Chondrocyte (in vitro differentiated cells): Measurements from ENCODE around the gene SAYSD1. TPM values are rescaled to one million over a fixed set of nuclear protein-coding genes. Genes with fewer than 3 reads are reported as not detected.

Experiments used
- DNase-seq: peaks from one replicate; pipeline ENCODE4 v3.0.0; 2021; ENCODE audit warnings: mixed read lengths, low spot score
- H3K27ac Mint-ChIP-seq: one replicate; pipeline ENCODE4 v1.8.0; 2021; ENCODE audit warnings: mild to moderate bottlenecking, moderate library complexity, mixed read lengths; ENCODE audit not compliant: unreplicated experiment
- H3K27me3 Mint-ChIP-seq: 2 replicates; pipeline ENCODE4 v1.8.0; 2021; ENCODE audit warnings: low read depth, mixed read lengths
- H3K36me3 Mint-ChIP-seq: 2 replicates; pipeline ENCODE4 v1.8.0; 2021; ENCODE audit warnings: low read depth, mixed read lengths
- H3K4me1 Mint-ChIP-seq: 2 replicates; pipeline ENCODE4 v1.8.0; 2021; ENCODE audit warnings: low read depth, mild to moderate bottlenecking, mixed read lengths
- H3K4me3 Mint-ChIP-seq: one replicate; pipeline ENCODE4 v1.8.0; 2021; ENCODE audit warnings: mild to moderate bottlenecking, moderate library complexity, mixed read lengths; ENCODE audit not compliant: unreplicated experiment
- H3K9me3 Mint-ChIP-seq: 2 replicates; pipeline ENCODE4 v1.8.0; 2021; ENCODE audit warnings: low read depth, mixed read lengths
- CTCF ChIP-seq: fragments of 200-600 bp; sonication (generic); IDR thresholded peaks from 2 replicates; pipeline ENCODE4 v1.5.0; 2021; ENCODE audit warnings: antibody characterized with exemption, mild to moderate bottlenecking, moderate library complexity
- total RNA-seq: library from RNA; stranded (reverse); gene quantifications from 3 replicates; pipeline ENCODE4 v1.2.1, GENCODE V29; 2021

The SAYSD1 gene
- total RNA-seq, 1 donor from 2014 or later: 13.9 TPM

- no peak for TF ChIP-seq CTCF
- DNase-seq: no peak
- Mint-ChIP-seq H3K36me3 (peaks cover 15% of the 10 kb centered on the region), H3K9me3 (no peaks in the 10 kb centered on the region), H3K27ac (no peak overlapping the region), H3K27me3 (no peaks in the 10 kb centered on the region), H3K4me1 (peaks cover 19% of the 10 kb centered on the region), H3K4me3 (no peak overlapping the region)
These were observed 12.2 kb downstream of the SAYSD1 start for GRCh38 chr6:39102821-39103136.

GRCh38 chr6:39102071-39102820 is 12.7 kb downstream of the SAYSD1 start:
- peak; percentile 69 for TF ChIP-seq CTCF
- Mint-ChIP-seq H3K4me3 (no peak overlapping the region), H3K36me3 (peaks cover 15% of the 10 kb centered on the region), H3K27ac (peak overlapping the region; percentile 80), H3K4me1 (peaks cover 19% of the 10 kb centered on the region), H3K27me3 (no peaks in the 10 kb centered on the region), H3K9me3 (no peaks in the 10 kb centered on the region)
- DNase-seq: no peak

- no peak overlapping the region for H3K27ac Mint-ChIP-seq
- no peak for DNase-seq
- TF ChIP-seq CTCF: no peak
- H3K4me3 Mint-ChIP-seq: no peak overlapping the region
- no peaks in the 10 kb centered on the region for H3K9me3 Mint-ChIP-seq
- H3K27me3 Mint-ChIP-seq: no peaks in the 10 kb centered on the region
- H3K36me3 Mint-ChIP-seq: peaks cover 11% of the 10 kb centered on the region
- peaks cover 19% of the 10 kb centered on the region for H3K4me1 Mint-ChIP-seq
These were observed 14.6 kb downstream of the SAYSD1 start for GRCh38 chr6:39100358-39100757.

GRCh38 chr6:39095578-39095977 is 19.4 kb downstream of the SAYSD1 start:
- H3K36me3 Mint-ChIP-seq: peaks cover 3% of the 10 kb centered on the region
- H3K4me1 Mint-ChIP-seq: no peaks in the 10 kb centered on the region
- no peak overlapping the region for H3K4me3 Mint-ChIP-seq
- no peak for TF ChIP-seq CTCF
- peaks cover 16% of the 10 kb centered on the region for H3K27me3 Mint-ChIP-seq
- no peak for DNase-seq
- no peaks in the 10 kb centered on the region for H3K9me3 Mint-ChIP-seq
- H3K27ac Mint-ChIP-seq: no peak overlapping the region

GRCh38 chr6:39093149-39093708 is 21.8 kb downstream of the SAYSD1 start:
- no peaks in the 10 kb centered on the region for H3K36me3 Mint-ChIP-seq
- no peaks in the 10 kb centered on the region for H3K4me1 Mint-ChIP-seq
- no peak for TF ChIP-seq CTCF
- no peak for DNase-seq
- H3K27ac Mint-ChIP-seq: no peak overlapping the region
- H3K4me3 Mint-ChIP-seq: no peak overlapping the region
- no peaks in the 10 kb centered on the region for H3K9me3 Mint-ChIP-seq
- H3K27me3 Mint-ChIP-seq: peaks cover 23% of the 10 kb centered on the region
